Measurements from ENCODE around the gene CCDC137.
"Not testable (repeated sequence)": the region's sequence is repeated elsewhere in the genome, so short reads cannot be mapped to it uniquely, and the experiment has no call there.

CCDC137 gene

GRCh38 chr17:81666342-81667191 is at the start of gene CCDC137, which contains the start of gene OXLD1:
Gene CCDC137 (plus strand): TSS chr17:81666737. CDS start chr17:81666767, 30 bp downstream.
Gene OXLD1 (minus strand): TSS chr17:81666605. CDS start chr17:81666577, 28 bp downstream.
- peak; percentile 77 for DNase-seq

DNA sequence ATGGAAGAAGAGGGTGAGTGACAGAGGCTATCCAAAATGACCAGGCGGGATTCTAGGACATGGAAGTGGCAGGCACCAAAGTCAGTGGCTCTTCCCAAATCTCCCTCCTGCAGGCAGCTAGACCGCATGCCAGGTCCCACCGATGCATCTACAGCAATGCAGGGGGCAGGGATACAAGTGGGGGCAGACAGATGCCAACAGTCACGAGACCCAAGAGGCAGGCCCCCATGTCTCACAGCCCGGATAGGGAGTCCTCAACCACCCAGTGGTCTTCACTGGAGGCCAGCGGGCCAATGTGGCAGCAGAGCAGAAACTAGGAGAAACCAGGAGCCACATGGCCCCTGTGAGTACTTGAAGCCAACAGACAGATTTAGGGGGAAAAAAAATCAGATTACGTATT is 49.7 kb upstream of the CCDC137 start:
- DNase-seq, result no peak

GRCh38 chr17:81618307-81618706 is 48.2 kb upstream of the CCDC137 start:
- DNase-seq, result not testable (repeated sequence)

DNA sequence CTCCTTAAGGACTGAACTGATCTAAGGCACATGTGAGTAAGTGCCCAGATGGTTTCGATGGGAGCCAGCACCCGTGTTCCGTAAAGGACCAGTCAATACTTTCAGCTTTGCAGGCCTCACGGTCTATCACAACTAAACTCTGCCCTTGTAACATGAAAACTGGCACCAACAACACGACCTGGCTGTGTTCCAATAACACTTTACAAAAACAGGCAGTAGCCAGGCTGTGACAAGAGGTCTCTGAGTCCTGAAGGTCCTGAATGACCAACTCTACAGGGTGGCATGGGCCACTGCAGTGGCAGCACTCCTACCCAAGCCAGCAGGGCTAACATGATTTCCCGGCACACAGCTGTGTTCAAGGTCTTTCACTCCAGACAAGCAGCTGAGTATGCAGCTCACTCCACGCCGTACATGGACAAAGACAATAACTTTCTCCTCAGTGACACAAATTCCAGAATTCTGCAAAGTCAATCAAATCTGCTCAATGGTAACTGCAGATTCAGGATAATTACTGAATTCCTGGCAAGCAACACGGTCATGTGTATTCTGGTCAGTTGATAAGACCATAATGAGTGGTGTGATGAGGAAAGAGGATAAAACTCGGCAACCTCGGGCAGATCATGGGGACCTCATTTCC is 44.9 kb upstream of the CCDC137 start:
- no peak for DNase-seq

DNA sequence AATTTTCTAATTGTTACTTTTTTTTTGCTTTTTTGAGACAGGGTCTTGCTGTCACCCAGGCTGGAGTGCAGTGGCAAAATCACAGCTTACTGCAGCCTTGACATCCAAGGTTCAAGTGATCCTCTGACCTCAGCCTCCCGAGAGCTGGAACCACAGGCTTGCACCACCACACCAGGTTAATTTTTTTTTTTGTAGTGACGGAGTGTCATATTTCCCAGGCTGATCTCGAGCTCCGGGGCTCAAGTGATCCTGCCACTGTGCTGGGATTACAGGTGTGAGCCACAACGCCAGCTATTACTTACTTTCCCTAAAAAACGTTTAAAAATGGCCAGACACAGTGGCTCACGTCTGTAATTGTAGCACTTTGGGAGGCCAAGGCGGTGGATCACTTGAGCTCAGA is 36.3 kb upstream of the CCDC137 start:
- DNase-seq, result no peak

DNA sequence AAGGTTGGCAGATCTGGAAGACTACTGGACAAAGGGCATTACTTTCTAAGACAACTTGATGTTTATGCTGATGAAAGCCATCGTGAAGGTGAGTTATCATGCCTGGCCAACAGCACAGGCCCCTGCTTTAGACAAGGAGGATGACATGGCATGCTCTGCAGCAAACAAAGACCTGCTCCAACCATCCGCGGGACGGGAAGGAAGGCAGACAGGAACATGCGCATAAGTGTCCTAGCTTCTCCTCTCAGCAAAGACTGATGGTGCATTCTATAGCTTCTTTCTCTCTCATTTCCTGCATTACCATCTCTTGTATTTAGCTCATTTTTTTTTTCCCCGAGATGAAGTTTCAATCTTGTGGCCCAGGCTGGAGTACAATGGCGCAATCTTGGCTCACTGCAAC is 35.1 kb upstream of the CCDC137 start:
- no peak for DNase-seq

DNA sequence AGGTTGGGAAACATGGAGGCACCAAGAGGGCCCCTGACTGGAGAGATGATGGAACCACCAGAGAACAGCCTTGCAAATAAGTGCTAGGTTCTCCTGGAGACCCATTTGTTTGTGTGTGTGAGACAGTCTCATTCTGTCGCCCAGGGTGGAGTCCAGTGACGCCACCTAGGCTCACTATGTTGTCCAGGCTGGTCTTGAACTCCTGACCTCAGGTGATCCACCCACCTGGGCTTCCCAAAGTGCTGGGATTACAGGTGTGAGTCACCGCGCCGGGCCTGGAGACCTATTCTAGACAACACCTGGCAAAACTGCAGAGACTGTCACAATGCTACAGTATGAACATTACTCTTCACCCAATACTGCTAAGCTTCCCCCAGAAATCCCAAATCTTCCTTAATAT is 31.1 kb upstream of the CCDC137 start:
- no peak for DNase-seq

- no peak for DNase-seq
Observed at GRCh38 chr17:81635973-81636504, 30.5 kb upstream of the CCDC137 start.

DNA sequence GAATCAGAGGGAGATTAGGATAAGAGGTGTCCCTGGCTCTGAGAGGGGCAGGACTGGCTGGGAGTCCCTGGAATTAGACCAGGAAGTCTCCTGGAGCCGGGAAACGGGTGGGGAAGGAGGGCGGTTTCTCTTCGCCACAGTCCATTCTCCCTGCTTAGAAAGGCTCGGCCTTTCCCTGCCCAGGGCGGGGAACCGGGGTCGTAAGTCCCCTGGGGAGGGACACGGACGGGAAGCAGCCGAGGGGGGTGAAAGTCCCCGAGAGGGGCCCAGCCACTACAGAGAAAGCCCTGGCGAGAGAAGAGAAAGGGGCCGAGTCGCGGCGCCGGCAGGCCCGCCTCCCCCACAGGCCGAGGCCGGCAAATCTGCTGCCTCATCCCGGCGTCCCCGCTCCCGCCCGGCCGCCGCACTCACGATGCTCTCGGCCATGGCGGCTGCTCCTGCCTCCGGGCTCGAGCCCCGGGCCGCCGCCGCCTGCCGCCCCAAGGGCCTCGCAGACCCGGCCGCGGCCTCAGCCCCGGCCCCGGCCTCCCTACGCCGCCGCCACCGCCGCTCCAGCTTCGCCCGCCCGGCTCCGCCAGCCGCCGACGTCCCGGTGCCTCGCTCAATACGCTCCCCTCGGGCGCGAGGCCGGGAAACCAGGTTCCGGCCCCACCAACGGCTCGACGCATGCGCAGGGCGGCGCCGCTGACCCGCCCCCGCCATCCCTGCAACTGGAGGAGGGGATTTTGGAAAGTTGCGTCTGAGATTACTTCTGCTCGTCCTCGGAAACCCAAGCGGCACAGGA is 29.8 kb upstream of the CCDC137 start, which contains the start of the genes NPLOC4 and TSPAN10:
NPLOC4 (minus strand) TSS at position 608 of the 784 bp plus-strand sequence; CDS start at position 426, 182 bp downstream.
TSPAN10 (plus strand) TSS at position 692 of the 784 bp plus-strand sequence. CDS start 5,217 bp downstream, outside the sequence.
- DNase-seq, result peak; percentile 90

DNA sequence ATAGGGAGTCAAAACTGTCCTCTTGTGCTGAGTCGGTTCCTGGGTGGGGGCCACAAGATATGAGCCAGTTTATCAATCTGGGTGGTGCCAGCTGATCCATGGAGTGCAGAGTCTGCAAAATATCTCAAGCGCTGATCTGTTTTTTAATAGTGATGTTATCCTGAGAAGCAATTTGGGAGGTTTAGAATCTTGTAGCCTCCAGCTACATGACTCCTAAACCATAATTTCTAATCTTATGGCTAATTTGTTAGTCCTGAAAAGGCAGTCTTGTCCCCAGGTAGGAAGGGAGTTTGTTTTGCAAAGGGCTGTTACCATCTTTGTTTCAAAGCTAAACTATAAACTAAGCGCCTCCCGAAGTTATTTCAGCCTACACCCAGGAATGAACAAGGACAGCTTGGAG is 27.9 kb upstream of the CCDC137 start:
- no peak for DNase-seq

DNA sequence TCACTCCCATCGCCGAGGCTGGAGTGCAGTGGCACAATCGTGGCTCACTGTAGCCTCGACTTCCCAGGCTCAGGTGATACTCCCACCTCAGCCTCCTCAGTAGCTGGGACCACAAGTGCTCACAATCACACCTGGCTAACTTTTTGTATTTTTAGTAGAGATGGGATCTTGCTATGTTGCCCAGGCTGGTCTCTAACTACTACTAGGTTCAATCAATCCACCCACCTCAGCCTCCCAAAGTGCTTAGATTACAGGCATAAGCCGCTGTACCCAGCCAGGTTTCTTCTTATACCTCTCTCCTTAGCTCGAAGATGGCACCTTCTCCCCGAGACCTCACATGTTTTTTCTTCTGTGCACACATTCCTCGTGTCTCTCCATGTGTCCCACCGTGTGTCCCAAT is 26.5 kb upstream of the CCDC137 start:
- no peak for DNase-seq

- no peak for DNase-seq
Observed at GRCh38 chr17:81641825-81642489, 24.6 kb upstream of the CCDC137 start.

DNA sequence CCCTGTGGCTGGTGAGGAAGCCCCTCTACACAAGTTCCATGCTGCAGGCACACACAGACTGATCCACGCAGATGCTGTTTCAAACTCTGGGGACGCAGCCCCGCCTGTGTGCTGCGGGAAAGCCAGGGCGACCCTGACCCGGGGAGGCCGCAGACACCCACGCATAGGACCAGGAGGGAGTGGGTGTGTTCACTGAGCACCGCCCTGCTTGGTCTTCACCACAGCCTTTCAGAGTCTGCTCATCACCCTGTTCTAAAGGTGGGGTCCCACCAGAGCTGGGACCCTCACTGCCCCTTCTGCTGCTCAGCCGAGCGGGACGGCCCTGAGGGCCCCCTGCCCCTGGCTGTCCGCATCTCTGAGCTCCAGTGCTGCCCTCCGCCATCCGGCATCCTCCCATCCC is 22.0 kb upstream of the CCDC137 start:
- DNase-seq, result no peak

DNA sequence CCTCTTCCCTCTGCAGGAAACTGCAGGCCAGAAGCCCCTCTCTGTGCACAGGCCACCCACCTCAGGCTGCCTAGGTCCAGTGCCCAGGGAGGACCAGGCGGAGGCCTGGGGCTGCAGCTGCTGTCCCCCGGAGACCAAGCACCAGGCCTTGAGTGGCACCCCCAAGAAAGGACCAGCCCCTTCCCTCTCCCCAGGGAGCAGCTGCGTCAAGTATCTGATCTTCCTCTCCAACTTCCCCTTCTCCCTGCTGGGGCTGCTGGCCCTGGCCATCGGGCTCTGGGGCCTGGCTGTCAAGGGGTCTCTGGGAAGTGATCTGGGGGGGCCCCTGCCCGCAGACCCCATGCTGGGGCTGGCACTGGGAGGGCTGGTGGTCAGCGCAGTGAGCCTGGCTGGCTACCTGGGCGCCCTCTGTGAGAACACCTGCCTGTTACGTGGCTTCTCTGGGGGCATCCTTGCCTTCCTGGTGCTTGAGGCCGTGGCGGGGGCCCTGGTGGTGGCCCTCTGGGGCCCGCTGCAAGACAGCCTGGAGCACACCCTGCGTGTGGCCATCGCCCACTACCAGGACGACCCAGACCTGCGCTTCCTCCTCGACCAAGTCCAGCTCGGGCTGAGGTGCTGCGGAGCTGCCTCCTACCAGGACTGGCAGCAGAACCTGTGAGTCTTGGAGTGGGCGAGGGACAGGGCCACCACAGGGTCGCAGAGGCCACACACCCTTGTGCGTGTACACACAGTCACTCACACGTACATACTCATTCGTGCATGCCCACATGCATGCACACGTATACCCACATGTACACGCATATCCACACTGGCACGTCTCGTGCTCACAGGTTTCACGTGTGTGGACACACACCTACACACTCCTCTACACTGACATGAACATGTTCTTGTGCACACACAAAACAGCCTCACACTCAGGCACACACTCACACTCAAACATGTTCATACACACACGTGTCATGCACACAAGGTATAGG is 21.3 kb upstream of the CCDC137 start:
- no peak for DNase-seq

- DNase-seq, result no peak
Observed at GRCh38 chr17:81646869-81647600, 19.5 kb upstream of the CCDC137 start.

GRCh38 chr17:81647640-81648012 is 18.9 kb upstream of the CCDC137 start:
- DNase-seq, result no peak

- no peak for DNase-seq
Observed at GRCh38 chr17:81648013-81648706, 18.4 kb upstream of the CCDC137 start.

DNA sequence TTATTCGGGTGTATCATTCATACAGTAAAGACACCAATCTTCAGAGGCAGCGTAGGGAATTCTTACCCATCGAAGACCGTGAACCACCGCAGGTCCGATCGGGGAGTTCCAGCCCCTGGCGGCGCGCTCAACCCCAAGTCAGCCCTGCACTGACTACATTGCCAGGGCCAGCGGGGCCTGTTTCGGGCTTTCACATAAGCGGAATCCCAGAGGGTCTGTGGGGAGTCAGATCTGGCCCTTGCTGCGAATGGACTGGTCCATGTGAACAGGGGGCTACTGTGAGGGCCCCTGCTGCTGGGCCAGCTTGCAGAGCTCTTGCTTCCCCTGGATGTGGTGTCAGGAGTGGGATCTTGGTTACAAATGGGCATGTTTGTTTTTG is 17.8 kb upstream of the CCDC137 start:
- no peak for DNase-seq

DNA sequence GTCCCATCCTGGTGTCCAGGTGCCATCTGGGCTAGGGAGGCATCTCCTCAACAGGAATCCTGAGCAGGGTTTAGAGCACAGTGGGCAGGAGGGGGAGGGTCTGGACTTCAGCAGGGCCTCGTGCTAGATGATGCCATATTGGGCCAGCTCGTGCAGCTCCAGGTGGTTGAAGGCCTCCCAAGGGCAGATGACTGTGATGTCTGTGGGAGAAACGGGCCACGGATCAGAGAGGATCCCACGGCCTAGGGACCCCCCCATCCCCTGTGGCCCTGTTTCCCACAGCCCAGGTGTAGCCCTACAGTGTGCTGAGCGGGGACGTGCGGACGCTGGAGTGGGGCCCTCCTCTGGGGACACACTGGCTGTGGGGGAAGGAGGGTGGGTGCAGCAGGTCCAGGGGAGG is 15.6 kb upstream of the CCDC137 start:
- no peak for DNase-seq

GRCh38 chr17:81651692-81652091 is 14.8 kb upstream of the CCDC137 start:
- DNase-seq, result no peak
